Calu3 (cell line): ENCODE results near the gene NANS. TPM values are rescaled to one million over a fixed set of nuclear protein-coding genes. Genes with fewer than 3 reads are reported as not detected.

ENCODE experiments used
- BruUV-seq: library from RNA; stranded (reverse); fragments of 400-500 nt; replicated peaks from 2 replicates; lab custom pipeline; 2021; lab: Mats Ljungman, UMichigan
- CTCF ChIA-PET: fragments of 300-600 bp; sonication (Branson Sonifier 250); formaldehyde crosslinking; loops from one replicate; lab custom pipeline; 2022; ENCODE audit warnings: antibody characterized with exemption; lab: Charles Lee
- DNase-seq: peaks from one replicate; pipeline ENCODE4 v3.0.0; 2022
- H3K27ac Mint-ChIP-seq: one replicate; pipeline ENCODE4 v1.8.0; 2022; ENCODE audit warnings: mixed read lengths; ENCODE audit not compliant: unreplicated experiment
- H3K27me3 Mint-ChIP-seq: one replicate; pipeline ENCODE4 v1.8.0; 2022; ENCODE audit warnings: mixed read lengths; ENCODE audit not compliant: unreplicated experiment
- H3K36me3 Mint-ChIP-seq: one replicate; pipeline ENCODE4 v1.8.0; 2022; ENCODE audit warnings: mild to moderate bottlenecking, moderate library complexity, mixed read lengths; ENCODE audit not compliant: insufficient read depth, unreplicated experiment
- H3K4me1 Mint-ChIP-seq: one replicate; pipeline ENCODE4 v1.8.0; 2022; ENCODE audit warnings: mild to moderate bottlenecking, low read depth, mixed read lengths; ENCODE audit not compliant: unreplicated experiment
- H3K4me3 Mint-ChIP-seq: one replicate; pipeline ENCODE4 v1.8.0; 2022; ENCODE audit warnings: mild to moderate bottlenecking, low read depth, moderate library complexity, mixed read lengths; ENCODE audit not compliant: unreplicated experiment
- H3K9me3 Mint-ChIP-seq: one replicate; pipeline ENCODE4 v1.8.0; 2022; ENCODE audit warnings: low read depth, mixed read lengths; ENCODE audit not compliant: unreplicated experiment
- intact Hi-C: fragments of 100-400 bp; cut with micrococcal nuclease; formaldehyde crosslinking; loops from one replicate; pipeline ENCODE4 v1.10.0; 2022; ENCODE audit not compliant: unreplicated experiment
- total RNA-seq: library from RNA; stranded (reverse); gene quantifications from 2 replicates; pipeline ENCODE4 v1.2.3, GENCODE V29; 2022
- TF ChIP-seq, protein P1 (sequence below): fragments of 200-600 bp; IDR thresholded peaks from one replicate; pipeline ENCODE4 v1.8.0; 2022; ENCODE audit warnings: antibody characterized with exemption; ENCODE audit not compliant: unreplicated experiment

The NANS gene
- total RNA-seq, 1 experiment from 2014 or later = 47.5 TPM

DNA sequence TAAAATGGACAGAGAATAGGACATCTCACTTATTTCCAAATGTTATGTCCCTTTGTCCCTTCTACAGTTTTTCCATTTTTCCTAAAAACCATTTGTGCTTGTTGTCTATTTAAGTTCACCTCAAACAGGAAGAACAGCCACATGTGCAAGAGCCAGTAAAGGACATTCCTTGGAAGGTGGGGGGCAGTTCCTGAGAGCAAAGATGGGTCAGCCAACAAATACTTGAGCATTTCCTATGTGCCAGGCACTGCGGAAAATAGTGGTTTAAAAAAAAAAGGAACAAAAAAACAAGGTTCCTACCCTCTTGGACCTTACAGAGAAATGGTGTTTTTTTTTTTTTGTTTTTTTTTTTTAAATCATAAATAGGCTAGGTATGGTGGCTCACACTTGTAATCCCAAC, 46.6 kb upstream of the NANS start:
- Mint-ChIP-seq H3K4me1 (no peaks in the 10 kb centered on the region), H3K4me3 (no peak overlapping the region), H3K27me3 (no peaks in the 10 kb centered on the region), H3K27ac (no peak overlapping the region), H3K36me3 (peaks cover 37% of the 10 kb centered on the region), H3K9me3 (no peaks in the 10 kb centered on the region)
- intact Hi-C loops = no loop called here
- TF ChIP-seq, protein P1, sequence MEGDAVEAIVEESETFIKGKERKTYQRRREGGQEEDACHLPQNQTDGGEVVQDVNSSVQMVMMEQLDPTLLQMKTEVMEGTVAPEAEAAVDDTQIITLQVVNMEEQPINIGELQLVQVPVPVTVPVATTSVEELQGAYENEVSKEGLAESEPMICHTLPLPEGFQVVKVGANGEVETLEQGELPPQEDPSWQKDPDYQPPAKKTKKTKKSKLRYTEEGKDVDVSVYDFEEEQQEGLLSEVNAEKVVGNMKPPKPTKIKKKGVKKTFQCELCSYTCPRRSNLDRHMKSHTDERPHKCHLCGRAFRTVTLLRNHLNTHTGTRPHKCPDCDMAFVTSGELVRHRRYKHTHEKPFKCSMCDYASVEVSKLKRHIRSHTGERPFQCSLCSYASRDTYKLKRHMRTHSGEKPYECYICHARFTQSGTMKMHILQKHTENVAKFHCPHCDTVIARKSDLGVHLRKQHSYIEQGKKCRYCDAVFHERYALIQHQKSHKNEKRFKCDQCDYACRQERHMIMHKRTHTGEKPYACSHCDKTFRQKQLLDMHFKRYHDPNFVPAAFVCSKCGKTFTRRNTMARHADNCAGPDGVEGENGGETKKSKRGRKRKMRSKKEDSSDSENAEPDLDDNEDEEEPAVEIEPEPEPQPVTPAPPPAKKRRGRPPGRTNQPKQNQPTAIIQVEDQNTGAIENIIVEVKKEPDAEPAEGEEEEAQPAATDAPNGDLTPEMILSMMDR = no peak
- no peak for DNase-seq
- CTCF ChIA-PET = no interaction called here
- no TSS peak for BruUV-seq

DNA sequence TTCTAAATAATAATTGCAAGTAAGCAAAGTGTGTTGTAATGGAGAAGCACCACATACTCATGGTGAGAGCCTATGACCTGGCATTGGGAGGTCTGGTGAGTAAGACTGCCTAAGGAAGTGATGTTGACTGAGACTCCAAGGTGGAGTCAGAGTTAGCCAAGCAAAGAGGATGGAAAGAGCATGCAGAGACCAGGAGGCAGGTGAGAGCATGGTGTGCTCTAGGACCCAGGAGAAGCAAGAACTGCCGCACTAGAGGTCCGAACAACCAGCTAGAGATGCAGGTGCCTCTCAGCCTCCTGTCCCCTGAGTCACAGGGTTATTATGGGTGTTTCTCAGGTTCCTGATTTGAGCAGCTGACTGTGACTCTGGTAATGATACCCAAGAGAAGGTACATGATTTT, 46.1 kb upstream of the NANS start:
- TF ChIP-seq, protein P1 = no peak
- DNase-seq = no peak
- no peaks in the 10 kb centered on the region for H3K9me3 Mint-ChIP-seq
- peaks cover 42% of the 10 kb centered on the region for H3K36me3 Mint-ChIP-seq
- intact Hi-C loops = no loop called here
- CTCF ChIA-PET = no interaction called here
- no TSS peak for BruUV-seq
- no peaks in the 10 kb centered on the region for H3K4me1 Mint-ChIP-seq
- H3K27ac Mint-ChIP-seq = no peak overlapping the region
- H3K4me3 Mint-ChIP-seq = no peak overlapping the region
- no peaks in the 10 kb centered on the region for H3K27me3 Mint-ChIP-seq

DNA sequence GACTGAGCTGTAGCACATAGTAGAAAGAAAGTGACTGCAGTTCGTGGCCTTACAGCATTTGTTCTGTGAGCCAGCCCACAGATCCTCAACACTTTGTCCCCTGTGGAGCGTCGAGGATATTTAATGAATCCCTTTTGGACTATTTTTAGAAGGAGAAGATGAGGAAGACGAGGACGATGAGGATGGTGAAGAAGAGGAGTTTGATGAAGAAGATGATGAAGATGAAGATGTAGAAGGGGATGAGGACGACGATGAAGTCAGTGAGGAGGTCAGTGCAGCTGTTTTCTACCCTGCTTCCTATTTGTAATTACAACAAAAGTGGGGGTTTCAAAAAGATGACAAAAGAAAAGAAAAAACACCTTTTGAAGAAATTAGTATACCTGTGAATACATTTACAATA, 45.4 kb upstream of the NANS start:
- Mint-ChIP-seq H3K4me3 (no peak overlapping the region), H3K36me3 (peaks cover 49% of the 10 kb centered on the region), H3K27ac (no peak overlapping the region), H3K4me1 (no peaks in the 10 kb centered on the region), H3K27me3 (no peaks in the 10 kb centered on the region), H3K9me3 (no peaks in the 10 kb centered on the region)
- TF ChIP-seq, protein P1 = no peak
- CTCF ChIA-PET = no interaction called here
- BruUV-seq = no TSS peak
- intact Hi-C loops = no loop called here
- no peak for DNase-seq

DNA sequence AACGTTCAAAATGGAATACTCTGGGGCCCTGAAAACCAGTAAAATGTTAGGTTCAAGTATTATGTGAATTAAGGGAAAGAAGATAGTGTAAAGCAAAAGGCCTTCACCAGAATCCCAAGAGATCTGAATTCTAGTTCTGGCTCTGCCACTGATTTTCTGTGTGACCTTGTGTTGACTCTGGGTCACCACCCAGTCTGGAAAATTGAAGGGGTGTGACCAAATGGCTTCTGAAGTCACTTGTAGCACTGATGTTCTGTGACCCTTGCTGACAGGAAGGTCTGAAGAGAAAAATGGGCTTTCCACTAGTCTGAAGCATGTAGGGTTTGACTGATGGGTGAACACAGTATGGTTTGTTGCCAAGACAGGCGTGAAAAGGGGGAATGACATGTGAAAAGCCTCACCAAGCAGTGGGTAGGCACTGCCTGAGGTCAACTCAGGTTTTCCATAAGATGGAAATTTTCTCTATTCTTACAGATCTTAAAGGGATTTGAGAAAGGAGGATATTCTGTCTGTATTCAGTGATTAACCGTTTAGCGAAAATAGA, 40.3 kb upstream of the NANS start:
- no peaks in the 10 kb centered on the region for H3K27me3 Mint-ChIP-seq
- CTCF ChIA-PET = no interaction called here
- DNase-seq = no peak
- no peak overlapping the region for H3K4me3 Mint-ChIP-seq
- H3K4me1 Mint-ChIP-seq = no peaks in the 10 kb centered on the region
- intact Hi-C loops = no loop called here
- no TSS peak for BruUV-seq
- H3K36me3 Mint-ChIP-seq = peaks cover 60% of the 10 kb centered on the region
- no peaks in the 10 kb centered on the region for H3K9me3 Mint-ChIP-seq
- TF ChIP-seq, protein P1 = no peak
- H3K27ac Mint-ChIP-seq = no peak overlapping the region
